Measurements from ENCODE around the gene APOA4.

APOA4 gene

DNA sequence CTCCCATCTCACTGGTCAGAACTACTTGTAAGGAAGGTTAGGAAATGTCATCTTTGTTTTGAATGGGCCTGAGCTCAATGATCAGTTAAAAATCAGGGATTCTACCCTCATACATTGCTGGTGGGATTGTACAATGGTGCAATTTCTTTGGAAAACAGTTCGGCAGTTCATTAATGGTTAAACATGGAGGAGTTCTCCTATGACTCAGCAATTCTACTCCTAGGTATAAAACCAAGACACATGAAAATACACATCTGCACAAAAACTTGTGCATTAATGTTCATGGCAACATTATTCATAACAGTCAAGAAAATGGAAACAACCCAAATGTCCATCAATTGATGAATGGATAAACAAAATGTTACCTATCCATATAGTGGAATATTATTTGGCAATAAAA lies 26.6 kb downstream of the APOA4 start:
- no peak for DNase-seq

DNA sequence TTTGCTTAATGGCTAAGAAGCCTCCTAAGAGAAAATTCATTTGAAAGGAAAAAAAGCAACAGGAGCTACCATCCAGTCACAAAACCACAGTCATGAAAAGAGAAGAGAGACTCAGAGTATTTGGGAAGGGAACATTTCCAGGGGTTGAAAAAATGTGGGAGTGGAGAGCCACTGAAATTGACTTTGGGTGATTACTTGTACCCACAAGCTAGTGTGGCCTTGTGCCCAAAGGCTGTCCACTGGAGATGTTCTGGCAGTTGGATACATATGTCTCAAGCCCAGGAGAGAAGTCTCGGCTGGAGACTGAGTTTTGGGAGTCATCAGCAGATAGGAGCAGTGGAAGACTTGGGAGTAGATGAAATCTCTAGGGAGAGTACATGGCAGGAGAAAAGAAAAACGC lies 28.3 kb downstream of the APOA4 start:
- DNase-seq, result no peak

DNA sequence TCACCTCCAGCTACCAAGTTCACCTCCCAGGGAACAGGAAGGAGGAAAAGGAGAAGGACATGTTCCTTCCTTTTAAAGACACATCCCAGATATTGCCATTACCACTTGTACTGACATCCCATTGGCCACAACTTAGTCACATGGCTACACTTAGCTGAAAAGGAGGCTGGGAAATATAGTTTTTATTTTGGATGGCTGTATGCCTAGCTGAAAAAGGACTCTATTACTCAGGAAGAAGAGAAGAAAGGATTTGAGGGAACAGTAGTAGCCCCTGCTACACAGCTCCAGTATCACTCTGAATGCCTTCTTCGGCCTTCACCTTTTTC lies 29.4 kb downstream of the APOA4 start:
- no peak for DNase-seq

DNA sequence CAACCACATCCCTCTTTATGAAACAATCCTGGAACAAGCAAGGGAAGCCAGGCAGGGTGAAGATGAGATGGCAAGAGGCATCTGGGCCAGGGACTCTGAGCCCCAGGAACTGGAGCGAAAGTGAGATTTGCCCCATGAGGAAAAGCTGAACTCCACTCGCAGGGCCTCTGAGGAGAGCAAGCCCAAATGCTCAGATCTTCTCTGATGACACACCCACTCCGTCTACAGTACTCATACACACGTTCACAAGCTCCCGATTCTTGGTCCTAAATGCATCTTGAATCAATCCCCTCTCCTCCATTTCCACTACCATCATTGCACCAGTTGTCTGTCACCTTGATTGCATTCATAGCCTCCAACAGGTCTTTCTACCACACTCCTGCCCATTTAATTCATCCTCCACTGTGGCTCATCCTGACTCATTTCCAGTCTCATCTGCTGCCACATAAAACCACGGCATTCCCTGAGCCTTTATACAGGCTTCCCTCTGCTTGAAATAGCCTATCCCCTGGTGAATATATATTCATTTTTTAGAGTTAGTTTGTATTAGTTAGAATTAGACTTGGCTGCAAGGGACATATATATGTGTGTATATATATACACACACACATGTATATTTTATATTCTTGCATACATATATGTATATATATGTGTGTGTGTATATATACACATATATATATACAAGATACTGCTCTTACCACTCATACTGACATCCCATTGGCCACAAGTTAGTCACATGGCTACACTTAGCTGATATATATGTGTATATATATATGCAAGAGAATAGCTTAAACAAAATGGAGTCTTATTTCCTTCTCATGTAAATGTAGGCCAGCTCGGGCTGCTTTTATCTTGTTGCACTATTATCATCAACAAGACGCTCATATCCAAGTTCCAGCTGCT lies 30.0 kb downstream of the APOA4 start:
- no peak for DNase-seq

DNA sequence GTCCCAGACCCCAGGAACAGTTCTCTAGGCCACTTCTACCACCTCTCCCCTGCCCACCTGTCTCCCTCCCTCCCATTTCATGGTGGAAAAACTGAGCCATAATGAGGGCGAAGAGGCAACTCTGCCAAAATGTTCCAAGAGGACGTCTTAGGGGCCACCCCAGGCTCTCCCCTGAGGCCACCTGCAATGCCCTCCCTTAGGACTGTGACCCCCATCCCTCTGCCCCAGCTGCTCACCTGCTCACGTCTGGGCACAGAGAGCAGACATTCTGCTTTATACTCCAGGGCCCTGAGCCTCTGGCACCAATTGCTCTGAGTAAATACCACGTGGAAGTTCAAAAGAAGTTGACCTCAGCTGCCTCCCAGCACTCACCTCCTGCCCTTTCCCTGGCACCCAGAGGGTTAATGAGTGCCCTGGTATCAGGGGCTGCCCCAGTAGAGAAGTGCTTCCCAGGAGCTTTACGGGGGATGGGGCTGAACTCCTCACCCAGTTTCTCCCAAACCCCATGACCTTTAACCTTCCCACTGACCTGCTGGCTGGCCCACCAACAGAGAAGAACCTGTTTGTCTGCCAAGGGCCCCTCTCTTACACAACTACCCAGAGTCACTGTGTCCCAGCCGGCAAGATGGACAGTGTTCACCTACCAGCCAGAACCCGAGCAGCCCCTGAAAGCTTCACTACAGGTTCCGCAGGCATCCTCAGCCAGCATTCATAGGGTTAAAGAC lies 30.8 kb downstream of the APOA4 start:
- no peak for DNase-seq

DNA sequence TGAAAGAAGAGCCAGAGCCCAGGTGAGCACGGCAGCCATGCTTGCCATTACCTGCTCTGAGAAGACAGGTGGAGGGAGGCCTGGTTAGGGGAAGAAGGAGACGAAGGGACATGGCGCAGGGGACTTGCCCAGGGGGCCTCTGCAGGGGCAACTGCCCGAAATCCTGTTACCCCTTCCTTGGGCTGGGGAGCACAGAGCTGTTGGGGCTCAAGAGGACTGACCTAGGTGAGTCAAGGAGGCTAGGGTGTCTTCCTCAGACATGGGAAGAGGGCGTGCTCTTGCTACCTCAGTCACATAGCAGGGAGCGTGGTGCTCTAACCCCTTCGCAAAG lies 31.3 kb downstream of the APOA4 start, which contains the start of gene APOA5:
TSS of gene APOA5 (minus strand) at position 67 of the 331 bp plus-strand sequence. CDS start at position 48, 19 bp downstream.
- DNase-seq, result no peak

DNA sequence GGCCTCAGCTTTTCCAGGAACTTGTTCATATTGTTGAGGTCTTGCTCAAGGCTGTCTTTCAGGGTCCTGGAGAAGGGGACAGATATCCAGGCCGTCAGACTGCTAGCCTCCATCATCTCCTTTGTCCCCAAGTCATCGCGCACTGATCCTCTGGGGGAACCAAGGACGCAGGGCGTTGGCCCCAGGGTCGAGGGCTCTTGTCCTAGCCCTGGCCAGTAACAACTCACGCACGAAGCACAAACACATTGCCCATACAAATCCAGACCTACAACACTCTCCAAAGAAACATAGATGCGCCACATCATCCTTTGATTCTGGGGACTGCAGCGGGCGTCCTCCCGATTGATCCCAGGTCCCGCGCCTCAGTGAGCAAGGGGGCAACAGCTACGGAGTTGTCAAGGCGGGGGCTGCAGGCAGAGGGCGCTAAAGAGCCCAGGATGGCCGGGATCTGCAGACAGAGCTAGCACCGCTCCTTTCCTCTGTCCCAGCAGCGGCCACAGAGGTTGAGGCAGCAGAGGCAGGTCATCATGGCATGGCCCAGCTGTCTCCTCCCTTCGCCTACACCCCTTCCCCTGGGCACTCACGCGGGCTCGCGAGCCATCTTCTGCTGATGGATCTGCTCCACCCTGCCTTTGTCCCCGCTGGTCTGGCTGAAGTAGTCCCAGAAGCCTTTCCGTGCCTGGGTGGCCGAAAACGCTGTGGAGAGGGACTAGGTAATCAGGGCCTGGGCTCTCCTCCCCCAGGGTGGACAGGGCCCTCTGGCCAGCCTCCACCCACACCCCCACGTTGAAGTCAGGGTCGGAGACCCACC lies 31.9 kb downstream of the APOA4 start:
- peak; percentile 69 for DNase-seq

DNA sequence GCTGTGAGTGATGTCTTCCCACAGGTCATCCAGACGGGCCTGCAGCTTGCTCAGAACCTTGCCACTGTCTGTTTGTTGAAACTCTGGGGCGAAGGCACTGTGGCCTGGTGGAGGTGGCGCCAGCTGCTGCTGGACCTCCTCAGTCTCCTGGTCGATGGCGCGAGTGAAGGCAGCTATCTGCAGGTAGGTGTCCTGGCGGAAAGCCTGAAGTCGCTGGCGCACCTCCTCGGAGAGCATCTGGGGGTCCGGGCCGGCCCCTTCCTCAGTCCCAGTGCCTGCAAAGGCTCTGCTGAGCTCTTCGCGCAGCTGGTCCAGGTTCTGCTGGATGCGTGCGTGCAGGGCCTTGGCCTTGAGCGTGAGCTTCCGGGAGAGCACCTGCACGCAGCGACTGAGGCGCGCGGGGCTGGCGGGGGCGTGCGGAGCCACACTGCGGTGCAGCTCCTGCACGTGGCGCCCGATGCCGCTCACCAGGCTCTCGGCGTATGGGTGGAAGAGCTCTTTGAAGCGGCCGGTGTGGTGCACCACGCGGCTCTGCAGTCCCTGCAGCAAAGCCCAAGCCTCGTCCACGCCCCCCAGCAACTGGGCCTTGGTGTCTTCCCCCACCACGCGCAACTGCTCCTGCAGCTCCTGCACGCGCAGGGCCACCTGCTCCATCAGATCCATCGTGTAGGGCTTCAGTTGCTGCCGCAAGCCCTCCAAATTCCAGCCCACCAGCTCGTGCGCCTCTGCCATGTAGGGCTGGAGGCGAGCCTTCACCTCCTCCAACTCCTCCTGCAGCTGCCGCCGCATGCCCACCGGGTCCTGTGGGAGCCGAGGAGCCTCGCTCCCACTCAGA lies 32.7 kb downstream of the APOA4 start:
- DNase-seq, result no peak

DNA sequence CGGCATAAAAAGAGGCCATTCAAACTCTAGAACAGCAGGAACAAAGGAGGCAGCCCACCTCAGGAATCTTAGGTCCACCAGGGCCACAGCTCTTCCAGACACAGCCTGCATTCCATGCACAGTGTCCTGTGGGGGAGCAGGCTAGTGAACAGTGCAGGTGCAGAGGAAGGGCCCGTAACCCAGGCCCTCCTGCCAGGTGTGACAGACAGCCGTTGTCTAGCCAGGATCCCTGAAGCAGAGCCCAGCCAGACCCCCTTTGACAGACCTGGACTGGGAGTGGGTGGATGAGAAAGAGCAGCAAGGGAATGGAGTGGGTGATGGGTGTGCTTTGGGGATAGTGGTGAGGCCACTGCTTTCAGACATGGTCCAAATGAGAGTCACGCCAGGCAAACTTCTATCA lies 34.1 kb downstream of the APOA4 start:
- no peak for DNase-seq

DNA sequence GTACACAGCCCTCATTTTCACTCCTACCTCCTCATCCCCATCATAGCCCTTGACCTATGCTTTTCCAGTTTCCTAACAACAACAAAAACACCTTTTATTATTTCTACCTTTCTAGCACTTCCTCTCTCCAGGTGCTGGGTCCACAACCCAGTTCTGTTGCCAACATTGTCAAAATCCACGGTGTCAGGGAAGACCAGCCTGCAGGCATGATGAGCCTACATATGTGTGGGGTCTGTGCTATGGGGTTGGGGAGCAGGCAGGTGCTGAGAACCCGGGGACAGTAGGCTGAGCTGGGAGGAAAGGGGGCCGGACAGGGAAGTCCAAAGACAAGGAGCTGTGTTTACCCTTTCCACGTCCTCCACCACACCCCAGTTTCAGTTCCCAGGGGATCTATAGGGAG lies 34.6 kb downstream of the APOA4 start:
- DNase-seq, result no peak

DNA sequence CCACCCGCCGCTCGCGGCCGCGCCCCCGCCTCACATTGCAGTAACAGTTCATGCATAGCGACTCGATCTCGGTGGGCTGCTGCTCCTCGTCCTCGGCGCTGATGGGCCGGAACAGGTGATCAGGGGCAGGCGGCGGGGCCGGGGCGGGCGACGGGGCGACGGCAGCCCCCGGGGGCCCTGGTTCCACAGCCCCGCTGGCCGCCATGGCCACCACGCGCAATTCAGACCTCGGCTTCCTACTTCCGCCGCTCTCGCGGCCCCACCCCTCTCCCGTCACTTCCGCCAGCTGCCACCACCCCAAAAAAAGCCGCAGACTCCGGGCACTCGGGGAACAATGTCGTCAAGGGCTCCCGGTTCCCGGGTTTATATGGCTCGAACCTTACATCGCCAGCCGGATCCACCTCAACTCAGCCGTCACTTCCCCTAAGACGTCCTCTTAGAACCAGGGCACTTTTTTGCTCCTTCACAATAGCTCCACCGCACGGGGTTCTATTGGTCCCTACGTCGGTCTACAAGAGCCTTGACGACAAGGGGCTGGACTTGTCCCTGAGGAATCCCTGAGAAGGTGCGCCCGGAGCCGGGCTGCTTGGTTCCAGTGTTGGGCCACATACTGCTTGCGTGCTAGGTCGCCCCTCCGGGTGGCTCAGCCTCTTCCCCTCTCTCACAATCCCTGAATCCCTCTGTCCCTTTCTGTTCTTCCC lies 35.2 kb downstream of the APOA4 start, which contains the start of gene ZPR1:
TSS of gene ZPR1 (minus strand) at position 238 of the 701 bp plus-strand sequence. CDS start at position 205, 33 bp downstream.
- peak; percentile 71 for DNase-seq

DNA sequence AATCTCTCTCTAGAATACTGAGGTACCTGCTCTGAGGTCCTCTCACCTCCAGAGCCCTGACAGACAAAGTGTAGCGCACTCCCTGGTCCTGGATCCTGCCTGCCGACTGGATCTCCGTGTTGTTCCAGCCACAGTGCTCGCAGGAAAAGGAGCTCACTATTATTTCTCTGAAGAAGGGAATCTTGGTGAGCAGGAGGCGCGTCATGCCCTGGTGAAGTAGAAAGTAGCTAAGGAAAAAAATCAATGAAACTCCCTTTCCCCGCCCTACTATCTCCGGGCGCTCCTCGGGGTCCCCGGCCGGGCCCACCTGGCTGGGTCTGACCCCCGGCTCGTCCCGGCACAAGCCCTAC lies 35.7 kb downstream of the APOA4 start:
- DNase-seq, result no peak

DNA sequence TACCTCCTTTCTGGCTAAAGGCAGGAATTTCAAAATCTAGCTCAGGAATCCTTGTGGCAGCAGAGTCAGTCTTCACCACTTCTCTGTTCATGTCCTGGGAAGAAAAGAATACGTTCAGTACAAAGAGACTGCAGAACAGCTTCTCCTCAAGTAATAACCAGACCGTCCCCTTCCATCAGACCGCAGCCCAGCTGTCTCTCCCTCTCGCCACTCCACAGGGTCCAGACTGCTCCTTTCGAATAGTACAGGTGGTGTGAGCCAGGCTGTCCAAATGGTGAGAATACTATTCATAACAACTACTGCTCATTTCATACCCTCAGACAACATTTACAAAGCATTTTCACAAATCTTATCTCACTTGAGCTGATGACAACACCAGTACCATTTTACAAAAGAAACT lies 36.1 kb downstream of the APOA4 start:
- no peak for DNase-seq

DNA sequence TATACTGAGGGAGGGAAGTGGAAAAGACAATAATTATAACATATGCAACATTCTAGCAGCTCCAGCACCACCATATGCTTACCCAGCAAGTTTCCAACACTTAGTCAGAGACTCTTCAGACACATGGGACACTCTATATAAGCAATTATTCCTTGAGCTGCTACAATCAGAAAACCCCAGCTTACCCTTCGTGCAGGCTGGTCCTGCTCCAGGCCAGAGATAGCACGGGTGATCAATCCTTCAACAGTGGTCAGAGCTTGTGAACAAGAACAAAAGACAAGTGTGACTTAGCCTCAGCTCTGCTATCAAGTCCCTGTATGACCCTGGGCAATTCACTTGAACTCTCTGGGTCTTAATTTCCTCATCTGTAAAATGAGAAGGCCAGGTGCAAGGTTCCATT lies 36.8 kb downstream of the APOA4 start:
- no peak for DNase-seq

DNA sequence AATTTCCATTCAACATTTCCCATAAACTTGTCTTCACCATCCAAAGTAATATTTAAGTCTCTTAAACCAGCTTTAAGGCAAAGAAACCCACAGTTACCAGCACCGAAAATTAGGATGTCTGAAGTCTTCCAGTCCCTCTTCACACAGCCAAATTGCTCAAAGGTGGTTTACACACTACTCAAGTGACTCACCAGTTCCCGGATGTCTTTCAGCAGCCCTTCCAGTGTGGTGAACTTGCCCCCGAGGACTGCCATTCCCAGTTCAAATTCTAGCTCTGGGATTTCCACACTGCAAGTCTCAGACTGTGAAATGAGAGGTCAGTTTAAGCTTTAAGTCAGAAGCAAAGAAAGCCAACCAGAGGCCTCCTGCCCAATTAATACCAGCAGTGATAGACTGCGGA lies 40.4 kb downstream of the APOA4 start:
- DNase-seq, result no peak

DNA sequence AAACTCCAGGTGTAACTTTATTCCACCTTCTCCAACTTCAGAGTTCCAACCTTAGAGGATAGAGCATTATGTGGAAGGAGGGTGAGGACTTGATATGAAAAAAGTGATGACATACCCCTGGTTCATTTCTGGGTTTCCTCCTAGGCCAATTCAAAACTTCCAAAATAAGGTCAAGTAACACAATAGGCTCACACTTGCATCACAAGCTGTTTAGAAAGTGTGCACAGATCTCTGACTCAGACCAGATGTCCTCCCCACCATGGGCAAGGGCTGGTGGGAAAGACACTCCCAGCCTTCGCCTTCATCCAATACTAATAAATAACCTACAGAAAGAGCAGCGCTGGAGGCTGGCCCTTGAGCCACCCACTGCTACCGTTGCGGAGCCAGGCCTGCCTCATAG lies 44.5 kb downstream of the APOA4 start:
- DNase-seq, result no peak

DNA sequence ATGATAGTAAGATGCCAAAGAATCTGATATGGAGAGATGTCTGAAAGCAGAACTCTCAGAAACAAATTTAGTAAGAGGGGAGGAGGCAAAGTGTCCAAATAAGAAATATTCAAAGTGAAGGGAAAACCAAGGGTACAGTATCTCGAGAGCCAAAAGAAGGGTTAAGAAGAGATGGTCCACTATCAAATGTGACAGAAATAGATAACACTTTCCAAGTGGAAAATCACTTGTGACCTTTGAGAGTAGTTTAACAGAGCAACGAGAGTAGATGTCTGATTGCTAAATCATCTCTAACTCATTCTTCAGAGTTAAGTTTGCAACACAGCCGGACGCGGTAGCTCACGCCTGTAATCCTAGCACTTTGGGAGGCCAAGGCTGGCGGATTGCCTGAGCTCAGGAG lies 46.0 kb downstream of the APOA4 start:
- DNase-seq, result no peak

DNA sequence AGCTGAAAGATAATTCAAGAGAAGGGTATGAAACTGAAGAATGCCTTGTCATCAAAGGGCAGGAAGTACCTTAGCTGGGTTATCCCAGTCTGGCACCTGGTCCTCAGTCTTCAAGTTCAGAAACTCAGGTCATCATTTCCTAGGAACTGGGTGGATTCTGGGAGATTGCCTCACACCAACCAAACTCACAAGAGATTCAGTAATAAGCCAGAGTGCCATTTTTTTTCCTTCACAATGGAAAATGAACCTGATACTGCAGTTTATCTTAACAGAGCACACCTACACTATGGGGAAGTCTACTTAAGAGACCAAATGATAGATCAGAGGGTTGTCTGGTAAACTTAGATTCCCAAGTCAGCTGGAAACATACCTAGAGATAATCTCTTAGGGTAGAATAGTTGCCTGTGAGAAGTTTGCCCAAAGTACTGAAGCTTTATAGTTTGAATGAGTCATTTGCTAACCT lies 46.6 kb downstream of the APOA4 start:
- no peak for DNase-seq

DNA sequence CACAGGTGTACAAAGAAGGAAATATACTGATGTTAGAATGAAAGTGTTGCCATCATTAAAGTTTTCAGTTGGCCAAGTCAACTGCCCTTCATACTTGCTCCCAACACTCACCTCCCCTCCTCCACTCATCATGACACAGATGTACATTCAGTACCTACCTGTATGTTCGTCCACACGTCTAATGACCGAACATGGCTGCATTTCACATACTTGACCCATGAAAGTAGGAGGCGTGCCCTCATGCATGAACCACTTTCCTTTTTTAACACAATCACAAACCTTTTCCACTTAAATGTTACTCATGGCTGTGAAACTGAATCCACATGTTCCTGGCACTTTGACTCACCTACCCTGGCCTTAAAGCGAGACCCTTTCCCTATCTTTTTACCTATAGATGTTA lies 47.1 kb downstream of the APOA4 start:
- no peak for DNase-seq

DNA sequence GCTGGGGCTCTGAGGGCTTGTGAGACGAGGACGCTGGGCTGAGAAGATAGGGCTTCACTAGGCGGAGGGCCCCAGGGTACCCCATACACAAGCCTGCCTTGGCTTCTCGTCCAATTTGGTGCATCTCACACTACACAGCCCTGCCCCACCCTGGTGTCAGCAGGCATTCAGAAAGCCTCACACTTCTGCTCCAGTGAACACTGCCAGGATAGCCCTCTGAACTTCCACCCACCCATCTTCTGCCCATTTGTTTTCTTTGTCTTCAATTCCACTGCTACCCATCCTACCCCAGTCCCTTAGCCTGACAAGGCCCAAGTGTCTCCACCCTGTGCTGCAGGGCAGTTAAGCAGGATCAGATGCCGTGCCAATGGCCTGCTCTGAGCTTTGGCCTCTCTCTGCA lies 48.4 kb downstream of the APOA4 start:
- no peak for DNase-seq

DNA sequence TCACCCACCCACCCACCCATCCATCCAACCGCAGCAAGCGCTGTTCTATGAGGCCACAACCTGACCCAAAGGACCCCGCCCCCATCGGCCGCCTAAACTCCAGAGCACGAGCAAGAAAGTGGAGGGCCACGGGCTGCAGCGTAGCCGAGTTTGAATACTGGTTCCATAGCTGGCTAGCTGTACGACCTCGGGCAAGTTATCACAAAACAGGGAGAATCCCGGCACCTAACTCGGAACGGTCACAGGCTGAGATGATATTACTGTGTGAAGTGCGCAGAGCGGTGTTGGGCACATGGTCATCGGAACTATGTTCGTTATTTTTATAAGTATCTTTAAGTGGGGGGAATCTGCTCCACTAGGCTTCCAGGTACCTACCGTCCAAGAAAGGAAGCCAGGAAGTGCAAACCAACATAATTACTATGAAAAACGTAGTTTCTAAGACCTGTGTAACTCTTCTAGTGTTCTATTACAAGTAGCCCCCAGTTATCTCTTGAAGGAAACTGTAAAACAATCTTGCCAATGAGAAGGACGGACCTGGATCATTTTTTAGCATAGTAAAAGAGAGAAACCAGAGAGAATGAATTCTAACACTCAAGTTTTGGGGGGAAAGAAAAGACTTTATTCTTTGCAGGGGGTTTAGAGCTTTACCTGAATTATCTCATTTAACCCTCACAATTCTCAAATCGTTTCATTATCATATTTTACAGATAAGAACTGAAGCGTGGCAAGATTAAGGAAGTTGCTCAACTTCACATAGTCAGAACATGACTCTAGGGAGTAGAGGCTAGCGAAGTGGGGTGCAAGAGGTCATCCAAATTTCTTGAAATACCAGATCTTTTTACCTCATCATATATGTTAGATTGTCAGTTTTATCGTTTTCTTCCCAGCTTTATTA lies 49.7 kb downstream of the APOA4 start:
- DNase-seq, result peak; percentile 97

Measured in NCI-H526 treated with DMSO at 0.1 percent for 48 hours (cell line).